ENCODE data around the gene CLNK. TPM values are rescaled to one million over a fixed set of nuclear protein-coding genes. Genes with fewer than 3 reads are reported as not detected.

The CLNK gene
- total RNA-seq, 1 donor from 2014 or later: not detected

- no peak for TF ChIP-seq CTCF (conservative IDR thresholded peaks at IDR 0.05)
- no peak for DNase-seq (ENCODE audit: extremely low spot score, unreplicated experiment)
- peaks cover 58% of the 10 kb centered on the region for H3K36me3 Mint-ChIP-seq
- peaks cover 25% of the 10 kb centered on the region for H3K9me3 Mint-ChIP-seq
- no peak overlapping the region for H3K27ac Mint-ChIP-seq
- no peak overlapping the region for H3K4me3 Mint-ChIP-seq
- peaks cover 3% of the 10 kb centered on the region for H3K4me1 Mint-ChIP-seq (ENCODE audit: unreplicated experiment)
- peaks cover 19% of the 10 kb centered on the region for H3K27me3 Mint-ChIP-seq
These were observed 229.8 kb downstream of the CLNK start for GRCh38 chr4:10454726-10455125.

- H3K4me3 Mint-ChIP-seq: peak overlapping the region; percentile 34
- no peak overlapping the region for H3K27ac Mint-ChIP-seq
- peaks cover 3% of the 10 kb centered on the region for H3K4me1 Mint-ChIP-seq (ENCODE audit: unreplicated experiment)
These were observed 230.4 kb downstream of the CLNK start for GRCh38 chr4:10454121-10454520.

GRCh38 chr4:10448991-10449390, 235.6 kb downstream of the CLNK start:
- no peaks in the 10 kb centered on the region for H3K27me3 Mint-ChIP-seq
- peaks cover 57% of the 10 kb centered on the region for H3K9me3 Mint-ChIP-seq
- no peaks in the 10 kb centered on the region for H3K4me1 Mint-ChIP-seq (ENCODE audit: unreplicated experiment)
- no peak for DNase-seq (ENCODE audit: extremely low spot score, unreplicated experiment)
- H3K4me3 Mint-ChIP-seq: no peak overlapping the region
- no peak overlapping the region for H3K27ac Mint-ChIP-seq
- no peak for TF ChIP-seq CTCF (conservative IDR thresholded peaks at IDR 0.05)
- peaks cover 93% of the 10 kb centered on the region for H3K36me3 Mint-ChIP-seq

More at GRCh38 chr4:10454121-10454520, 230.4 kb downstream of the CLNK start:
- no peak for DNase-seq (ENCODE audit: extremely low spot score, unreplicated experiment)
- H3K27me3 Mint-ChIP-seq: peaks cover 13% of the 10 kb centered on the region
- peaks cover 31% of the 10 kb centered on the region for H3K9me3 Mint-ChIP-seq
- no peak for TF ChIP-seq CTCF (conservative IDR thresholded peaks at IDR 0.05)
- H3K36me3 Mint-ChIP-seq: peaks cover 64% of the 10 kb centered on the region

- Mint-ChIP-seq H3K27me3 (no peaks in the 10 kb centered on the region), H3K27ac (no peak overlapping the region), H3K9me3 (peaks cover 39% of the 10 kb centered on the region), H3K4me3 (no peak overlapping the region), H3K4me1 (ENCODE audit: unreplicated experiment) (peaks cover 10% of the 10 kb centered on the region), H3K36me3 (peaks cover 69% of the 10 kb centered on the region)
- no peak for TF ChIP-seq CTCF (conservative IDR thresholded peaks at IDR 0.05)
- no peak for DNase-seq (ENCODE audit: extremely low spot score, unreplicated experiment)
These were observed 241.6 kb downstream of the CLNK start for GRCh38 chr4:10442976-10443375.

- H3K27ac Mint-ChIP-seq: no peak overlapping the region
- H3K36me3 Mint-ChIP-seq: peaks cover 60% of the 10 kb centered on the region
- no peak for DNase-seq (ENCODE audit: extremely low spot score, unreplicated experiment)
- H3K27me3 Mint-ChIP-seq: no peaks in the 10 kb centered on the region
- peaks cover 10% of the 10 kb centered on the region for H3K4me1 Mint-ChIP-seq (ENCODE audit: unreplicated experiment)
- no peak for TF ChIP-seq CTCF (conservative IDR thresholded peaks at IDR 0.05)
- peaks cover 29% of the 10 kb centered on the region for H3K9me3 Mint-ChIP-seq
- H3K4me3 Mint-ChIP-seq: no peak overlapping the region
These were observed 243.1 kb downstream of the CLNK start for GRCh38 chr4:10441512-10441911.

GRCh38 chr4:10438924-10439323, 245.6 kb downstream of the CLNK start:
- Mint-ChIP-seq H3K4me1 (ENCODE audit: unreplicated experiment) (peaks cover 10% of the 10 kb centered on the region), H3K27me3 (no peaks in the 10 kb centered on the region)

More at GRCh38 chr4:10438924-10439323, 245.6 kb downstream of the CLNK start:
- H3K27ac Mint-ChIP-seq: no peak overlapping the region
- H3K36me3 Mint-ChIP-seq: peaks cover 38% of the 10 kb centered on the region
- H3K9me3 Mint-ChIP-seq: peaks cover 14% of the 10 kb centered on the region
- no peak for DNase-seq (ENCODE audit: extremely low spot score, unreplicated experiment)
- H3K4me3 Mint-ChIP-seq: no peak overlapping the region
- TF ChIP-seq CTCF (conservative IDR thresholded peaks at IDR 0.05): no peak
